CD4-positive, CD25-positive, alpha-beta regulatory T cell (primary cell): ENCODE data around the gene HOXA6. TPM values are rescaled to one million over a fixed set of nuclear protein-coding genes. Genes with fewer than 3 reads are reported as not detected.

Experiments used
- ATAC-seq, 2 donors: fragments of 150-1000 bp; cut with Tn5 transposase; one replicate each; pipeline ENCODE4 v1.10.0; 2021; ENCODE audit warnings: low read depth in 2 of 2, moderate number of reproducible peaks in 2 of 2, moderate library complexity in 1 of 2
- DNase-seq, 3 donors: peaks; one replicate each; pipeline versions ENCODE4 v3.0.0 to v3.0.0-alpha.2; 2012 to 2022; ENCODE audit warnings: mixed read lengths in 1 of 3
- H3K27ac ChIP-seq: one replicate; pipeline ENCODE4 v1.7.0; 2013; ENCODE audit warnings: mild to moderate bottlenecking, low read length; ENCODE audit not compliant: insufficient read depth, poor library complexity, severe bottlenecking
- H3K27me3 ChIP-seq: one replicate; pipeline ENCODE4 v1.7.0; 2013; ENCODE audit warnings: low read length; ENCODE audit not compliant: control insufficient read depth, insufficient read depth
- H3K36me3 ChIP-seq: one replicate; pipeline ENCODE4 v1.7.0; 2013; ENCODE audit warnings: mild to moderate bottlenecking, low read length, moderate library complexity; ENCODE audit not compliant: control insufficient read depth, insufficient read depth
- H3K4me1 ChIP-seq: 2 replicates; pipeline ENCODE4 v1.7.0; 2013; ENCODE audit warnings: mild to moderate bottlenecking, low read length; ENCODE audit not compliant: insufficient read depth, control insufficient read depth, poor library complexity, severe bottlenecking
- H3K4me3 ChIP-seq: one replicate; pipeline ENCODE4 v1.7.0; 2013; ENCODE audit warnings: low read depth, mild to moderate bottlenecking, low read length, moderate library complexity
- H3K9me3 ChIP-seq, 2 experiments: 1 replicate in 1 of 2; 2 replicates in 1 of 2; pipeline ENCODE4 v1.7.0; 2013; ENCODE audit warnings: low read length in 2 of 2, mild to moderate bottlenecking in 1 of 2, moderate library complexity in 1 of 2; ENCODE audit not compliant: control insufficient read depth in 2 of 2
- H3K27ac Mint-ChIP-seq, 3 donors: one replicate each; pipeline ENCODE4 v1.8.0; 2020 to 2022; ENCODE audit warnings: mild to moderate bottlenecking in 3 of 3, mixed read lengths in 3 of 3, moderate library complexity in 2 of 3
- H3K27me3 Mint-ChIP-seq: one replicate; pipeline ENCODE4 v1.8.0; 2022; ENCODE audit warnings: mild to moderate bottlenecking, mixed read lengths
- H3K36me3 Mint-ChIP-seq: one replicate; pipeline ENCODE4 v1.8.0; 2020; ENCODE audit warnings: mixed read lengths
- H3K4me1 Mint-ChIP-seq, 4 donors: one replicate each; pipeline ENCODE4 v1.8.0; 2020 to 2022; ENCODE audit warnings: mixed read lengths in 4 of 4, mild to moderate bottlenecking in 1 of 4
- H3K4me3 Mint-ChIP-seq, 4 donors: one replicate each; pipeline ENCODE4 v1.8.0; 2020 to 2022; ENCODE audit warnings: mild to moderate bottlenecking in 4 of 4, mixed read lengths in 4 of 4, moderate library complexity in 3 of 4
- H3K9me3 Mint-ChIP-seq, 7 donors: one replicate each; pipeline ENCODE4 v1.8.0; 2020 to 2022; ENCODE audit warnings: mixed read lengths in 7 of 7, mild to moderate bottlenecking in 3 of 7, moderate library complexity in 2 of 7
- polyA plus RNA-seq, 4 donors: library from polyadenylated mRNA; unstranded; fragments of 300-500 nt; fragmentation: Illumina TruSeq; gene quantifications; one replicate each; pipeline ENCODE4 v1.2.3, GENCODE V29; 2021
- total RNA-seq: library from RNA; stranded (reverse); gene quantifications from one replicate; pipeline ENCODE4 v1.2.3, GENCODE V29; 2022

The HOXA6 gene
- total and polyA plus RNA-seq, 5 donors from 2014 or later: not detected

GRCh38 chr7:27145914-27146412, 1.6 kb downstream of the HOXA6 start:
- Histone ChIP-seq H3K36me3 (no peaks in the 10 kb centered on the region), H3K9me3 (no peaks in the 10 kb centered on the region), H3K4me3 (no peak overlapping the region), H3K4me1 (peaks cover 10% of the 10 kb centered on the region), H3K27ac (no peak overlapping the region), H3K27me3 (peaks cover 28% of the 10 kb centered on the region)
- Mint-ChIP-seq H3K27ac (no peak overlapping the region), H3K9me3 (peaks cover 0 to 2% (median 0%) of the 10 kb centered on the region in 7 donors), H3K4me1 (peaks cover 0 to 18% (median 9%) of the 10 kb centered on the region in 4 donors), H3K4me3 (no peak overlapping the region), H3K27me3 (peaks cover 66% of the 10 kb centered on the region), H3K36me3 (no peaks in the 10 kb centered on the region)
- DNase-seq (no peak), ATAC-seq (no peak)

GRCh38 chr7:27145165-27145913, 2.2 kb downstream of the HOXA6 start:
- peaks cover 60% of the 10 kb centered on the region for H3K27me3 Mint-ChIP-seq
- no peaks in the 10 kb centered on the region for H3K36me3 ChIP-seq
- peaks cover 4% of the 10 kb centered on the region for H3K4me1 ChIP-seq
- no peak overlapping the region for H3K27ac ChIP-seq
- H3K4me1 Mint-ChIP-seq: peaks cover 0 to 13% (median 5%) of the 10 kb centered on the region in 4 donors
- H3K36me3 Mint-ChIP-seq: no peaks in the 10 kb centered on the region
- no peak overlapping the region for H3K4me3 ChIP-seq
- ATAC-seq: no peak
- no peak overlapping the region for H3K27ac Mint-ChIP-seq
- no peak overlapping the region for H3K4me3 Mint-ChIP-seq
- H3K9me3 Mint-ChIP-seq: peaks cover 0 to 2% (median 0%) of the 10 kb centered on the region in 7 donors
- peaks cover 25% of the 10 kb centered on the region for H3K27me3 ChIP-seq
- H3K9me3 ChIP-seq: no peaks in the 10 kb centered on the region
- DNase-seq: no peak

- Histone ChIP-seq H3K4me1 (peaks cover 4% of the 10 kb centered on the region), H3K9me3 (no peaks in the 10 kb centered on the region), H3K36me3 (no peaks in the 10 kb centered on the region), H3K27ac (no peak overlapping the region), H3K4me3 (no peak overlapping the region), H3K27me3 (peaks cover 22% of the 10 kb centered on the region)
- peaks cover 0 to 2% (median 0%) of the 10 kb centered on the region in 7 donors for H3K9me3 Mint-ChIP-seq
- DNase-seq: no peak
- H3K36me3 Mint-ChIP-seq: no peaks in the 10 kb centered on the region
- no peak overlapping the region for H3K4me3 Mint-ChIP-seq
- peaks cover 0 to 11% (median 4%) of the 10 kb centered on the region in 4 donors for H3K4me1 Mint-ChIP-seq
- H3K27me3 Mint-ChIP-seq: peaks cover 59% of the 10 kb centered on the region
- no peak overlapping the region for H3K27ac Mint-ChIP-seq
- ATAC-seq: no peak
These were observed 2.8 kb downstream of the HOXA6 start for GRCh38 chr7:27144781-27145164.

- Mint-ChIP-seq H3K27me3 (peaks cover 53% of the 10 kb centered on the region), H3K27ac (no peak overlapping the region), H3K4me3 (no peak overlapping the region), H3K36me3 (no peaks in the 10 kb centered on the region), H3K4me1 (peaks cover 0 to 11% (median 1%) of the 10 kb centered on the region in 4 donors), H3K9me3 (peaks cover 0 to 2% (median 0%) of the 10 kb centered on the region in 7 donors)
- Histone ChIP-seq H3K27me3 (peaks cover 19% of the 10 kb centered on the region), H3K9me3 (no peaks in the 10 kb centered on the region), H3K4me3 (no peak overlapping the region), H3K36me3 (no peaks in the 10 kb centered on the region), H3K27ac (no peak overlapping the region), H3K4me1 (peaks cover 4% of the 10 kb centered on the region)
- ATAC-seq: no peak
- DNase-seq: no peak
These were observed 3.4 kb downstream of the HOXA6 start for GRCh38 chr7:27143950-27144780.

GRCh38 chr7:27143023-27143949, 4.3 kb downstream of the HOXA6 start, which contains the start of gene HOXA5:
Gene HOXA5, minus strand, starts transcription at chr7:27143681. Its CDS starts 74 bp downstream, at chr7:27143607.
- H3K4me3 ChIP-seq: no peak within 1 kb of the TSS
- peaks cover 51% of the 10 kb centered on the region for H3K27me3 Mint-ChIP-seq
- no peaks in the 10 kb centered on the region for H3K36me3 ChIP-seq

GRCh38 chr7:27142580-27143022, 5.0 kb downstream of the HOXA6 start:
- H3K4me1 ChIP-seq: no peaks in the 10 kb centered on the region
- no peak overlapping the region for H3K27ac Mint-ChIP-seq
- peak overlapping the region in 1 of 4 donors; percentile 46 for H3K4me3 Mint-ChIP-seq

More at GRCh38 chr7:27143023-27143949, 4.3 kb downstream of the HOXA6 start, which contains the start of gene HOXA5:
- Mint-ChIP-seq H3K4me1 (peaks cover 0 to 8% (median 1%) of the 10 kb centered on the region in 4 donors), H3K36me3 (no peaks in the 10 kb centered on the region), H3K4me3 (peak within 1 kb of the TSS in 1 of 4 donors; percentile 46), H3K9me3 (peaks cover 0 to 2% (median 0%) of the 10 kb centered on the region in 7 donors), H3K27ac (no peak within 1 kb of the TSS)
- ATAC-seq: peak in 1 of 2 donors; percentile 34
- Histone ChIP-seq H3K27me3 (peaks cover 12% of the 10 kb centered on the region), H3K9me3 (no peaks in the 10 kb centered on the region), H3K4me1 (peaks cover 4% of the 10 kb centered on the region), H3K27ac (no peak within 1 kb of the TSS)
- DNase-seq: no peak

More at GRCh38 chr7:27142580-27143022, 5.0 kb downstream of the HOXA6 start:
- Histone ChIP-seq H3K36me3 (no peaks in the 10 kb centered on the region), H3K27ac (no peak overlapping the region), H3K9me3 (no peaks in the 10 kb centered on the region), H3K27me3 (peaks cover 14% of the 10 kb centered on the region), H3K4me3 (no peak overlapping the region)
- Mint-ChIP-seq H3K4me1 (peaks cover 0 to 5% (median 0%) of the 10 kb centered on the region in 4 donors), H3K9me3 (peaks cover 0 to 2% (median 0%) of the 10 kb centered on the region in 7 donors), H3K36me3 (no peaks in the 10 kb centered on the region), H3K27me3 (peaks cover 51% of the 10 kb centered on the region)
- no peak for ATAC-seq
- DNase-seq: no peak
